Measurements from ENCODE around the gene NDC80. TPM values are rescaled to one million over a fixed set of nuclear protein-coding genes. Genes with fewer than 3 reads are reported as not detected.

The NDC80 gene
- total and polyA plus RNA-seq, 8 donors = 0.06 to 1.5 (median 0.55) TPM; not detected in 2

DNA sequence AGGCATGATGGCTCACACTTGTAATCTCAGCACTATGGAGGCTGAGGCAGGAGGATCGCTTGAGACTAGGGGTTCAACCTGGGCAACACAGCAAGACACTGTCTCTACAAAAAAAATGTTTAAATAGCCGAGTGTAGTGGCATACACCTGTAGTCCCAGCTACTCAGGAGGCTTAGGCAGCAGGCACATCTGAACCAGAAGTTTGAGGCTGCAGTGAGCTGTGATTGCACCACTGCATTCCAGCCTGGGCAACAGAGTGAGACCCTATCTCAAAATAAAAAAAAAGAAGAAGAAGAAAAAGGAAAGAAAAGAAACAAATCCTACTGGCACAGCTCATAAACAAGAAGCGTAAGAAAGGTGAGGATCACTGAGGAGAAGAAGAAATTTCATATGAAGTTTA, 19.9 kb upstream of the NDC80 start:
- no peak for FAIRE-seq

DNA sequence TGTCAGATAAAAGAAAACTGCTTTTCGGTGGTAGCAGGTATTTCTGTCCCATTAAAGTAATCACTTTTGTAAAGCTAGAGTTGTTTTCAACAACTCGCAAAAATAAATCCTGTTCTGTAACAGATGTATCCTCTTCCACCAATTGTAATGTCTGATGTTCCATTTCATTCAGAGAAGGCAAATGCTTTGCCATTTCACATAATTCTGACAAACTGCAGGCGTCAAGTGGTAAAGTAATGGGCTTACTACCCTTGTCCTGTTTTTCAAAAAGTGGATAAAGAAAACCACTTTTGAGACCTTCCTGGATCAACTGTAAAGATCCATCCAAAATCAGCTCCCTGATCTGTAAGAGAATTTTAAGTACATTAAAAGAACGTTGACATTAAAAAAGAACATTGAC, 16.7 kb upstream of the NDC80 start:
- no peak for FAIRE-seq
- intact Hi-C loops (cut with DNase I) = no loop called here
- no peaks in the 10 kb centered on the region for H3K9me3 ChIP-seq
- H3K4me3 ChIP-seq = no peak overlapping the region
- 75 to 81% methylated on average over 4 of the region's 4 CpGs for WGBS, 2 donors
- peaks cover 0 to 6% (median 0%) of the 10 kb centered on the region in 3 donors for H3K36me3 ChIP-seq
- H3K4me1 ChIP-seq = no peaks in the 10 kb centered on the region
- no peaks in the 10 kb centered on the region for H3K27me3 ChIP-seq
- H3K27ac ChIP-seq = no peak overlapping the region
- no peak for TF ChIP-seq CTCF (IDR thresholded peaks at IDR 0.05)
- no peak for DNase-seq
- no peak for ATAC-seq

More for the DNA sequence above, 19.9 kb upstream of the NDC80 start:
- H3K27ac ChIP-seq = no peak overlapping the region
- 77 to 95% methylated on average over 3 of the region's 3 CpGs for WGBS, 2 donors
- no peaks in the 10 kb centered on the region for H3K9me3 ChIP-seq
- DNase-seq (no peak), ATAC-seq (no peak)
- H3K36me3 ChIP-seq = peaks cover 0 to 6% (median 0%) of the 10 kb centered on the region in 3 donors
- no peak overlapping the region for H3K4me3 ChIP-seq
- intact Hi-C loops (cut with DNase I) = no loop called here
- no peak for TF ChIP-seq CTCF (IDR thresholded peaks at IDR 0.05)
- H3K4me1 ChIP-seq = no peaks in the 10 kb centered on the region
- H3K27me3 ChIP-seq = no peaks in the 10 kb centered on the region

- intact Hi-C loops (cut with DNase I) = no loop called here
- no peak for ATAC-seq
- Histone ChIP-seq H3K36me3 (peaks cover 0 to 6% (median 0%) of the 10 kb centered on the region in 3 donors), H3K27me3 (no peaks in the 10 kb centered on the region), H3K4me1 (no peaks in the 10 kb centered on the region), H3K9me3 (no peaks in the 10 kb centered on the region), H3K4me3 (no peak overlapping the region), H3K27ac (no peak overlapping the region)
- WGBS, 2 donors = 84 to 89% methylated on average over 4 of the region's 4 CpGs
- no peak for DNase-seq
- no peak for FAIRE-seq
- no peak for TF ChIP-seq CTCF (IDR thresholded peaks at IDR 0.05)
These were observed 15.5 kb upstream of the NDC80 start for GRCh38 chr18:2555895-2556294.

DNA sequence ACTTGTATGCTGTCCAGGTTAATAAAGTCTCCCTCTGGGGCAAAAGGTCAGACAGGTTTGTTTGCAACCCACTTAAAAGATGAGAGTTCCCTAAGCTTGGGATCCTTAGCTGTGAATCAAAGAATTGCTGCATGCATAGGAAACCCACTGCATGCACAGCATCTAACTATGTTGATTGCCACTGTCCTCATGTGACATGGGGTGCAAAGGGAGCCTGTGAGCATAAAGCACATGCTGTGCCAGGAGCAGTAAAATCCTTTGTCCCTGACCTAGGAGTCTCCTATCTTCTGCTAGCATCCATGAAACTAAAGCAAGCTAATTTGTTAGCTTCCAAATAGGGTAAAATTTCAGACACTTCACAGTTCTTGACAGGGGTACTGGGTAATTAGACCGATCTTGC, 13.8 kb upstream of the NDC80 start:
- no peaks in the 10 kb centered on the region for H3K36me3 ChIP-seq
- no peak overlapping the region for H3K4me3 ChIP-seq
- intact Hi-C loops (cut with DNase I) = no loop called here
- H3K27me3 ChIP-seq = no peaks in the 10 kb centered on the region
- no peak for FAIRE-seq
- H3K27ac ChIP-seq = no peak overlapping the region
- TF ChIP-seq CTCF (IDR thresholded peaks at IDR 0.05) = no peak
- H3K9me3 ChIP-seq = no peaks in the 10 kb centered on the region
- WGBS, 2 donors = 48 to 58% methylated on average over 1 of the region's 1 CpG
- no peak for ATAC-seq
- DNase-seq = no peak
- H3K4me1 ChIP-seq = no peaks in the 10 kb centered on the region

DNA sequence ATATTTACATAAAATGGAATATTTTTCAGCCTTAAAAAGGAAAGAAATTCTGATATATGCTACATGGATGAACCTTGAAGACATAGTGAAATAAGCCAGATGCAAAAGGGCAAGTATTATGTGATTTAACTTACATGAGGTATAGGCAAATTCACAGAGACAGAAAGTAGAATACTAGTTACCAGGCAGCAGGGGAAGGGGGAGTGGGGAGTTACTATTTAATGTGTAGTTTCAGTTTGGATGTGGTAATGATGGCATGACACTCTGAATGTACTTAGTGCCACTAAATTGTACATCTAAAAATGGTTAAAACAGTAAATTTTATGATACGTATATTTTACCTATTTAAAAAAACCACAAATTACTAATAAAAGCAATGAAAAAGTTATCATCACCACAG, 12.1 kb upstream of the NDC80 start:
- ATAC-seq (no peak), DNase-seq (no peak), FAIRE-seq (no peak)
- WGBS, 2 donors = 87 to 97% methylated on average over 1 of the region's 1 CpG
- TF ChIP-seq CTCF (IDR thresholded peaks at IDR 0.05) = no peak
- Histone ChIP-seq H3K36me3 (no peaks in the 10 kb centered on the region), H3K4me3 (no peak overlapping the region), H3K9me3 (no peaks in the 10 kb centered on the region), H3K27me3 (no peaks in the 10 kb centered on the region), H3K4me1 (no peaks in the 10 kb centered on the region), H3K27ac (no peak overlapping the region)
- intact Hi-C loops (cut with DNase I) = no loop called here
